SU-DHL-6 (cell line): ENCODE measurements around the gene THSD1.

Experiments used
- H2AFZ ChIP-seq: fragments of 200-600 bp; sonication (generic); 2 replicates; pipeline ENCODE4 v1.6.1; 2014; ENCODE audit warnings: low read depth, mild to moderate bottlenecking, moderate library complexity, mixed read lengths, antibody characterized with exemption, low read length; ENCODE audit not compliant: severe bottlenecking
- H3F3A ChIP-seq: fragments of 200-600 bp; shearing (Covaris generic); 2 replicates; pipeline ENCODE4 v1.6.0; 2016; ENCODE audit warnings: antibody characterized with exemption, mild to moderate bottlenecking; ENCODE audit not compliant: insufficient read depth
- H3K27ac ChIP-seq: fragments of 200-600 bp; sonication (generic); 2 replicates; pipeline ENCODE4 v1.5.1; 2016; ENCODE audit warnings: low read depth, mild to moderate bottlenecking, low read length, moderate library complexity, mixed read lengths
- H3K27me3 ChIP-seq: fragments of 200-600 bp; sonication (generic), shearing (Covaris generic); 2 replicates; pipeline ENCODE4 v1.6.0; 2014; ENCODE audit warnings: mild to moderate bottlenecking, low read length
- H3K36me3 ChIP-seq: fragments of 200-600 bp; sonication (generic); 2 replicates; pipeline ENCODE4 v1.6.1; 2014; ENCODE audit warnings: mild to moderate bottlenecking, low read length, mixed read lengths
- H3K4me2 ChIP-seq: fragments of 300-600, 200-600 bp; shearing (Covaris generic), sonication (generic); 2 replicates; pipeline ENCODE4 v1.6.0; 2014; ENCODE audit warnings: low read length, low read depth, mild to moderate bottlenecking; ENCODE audit not compliant: poor library complexity, severe bottlenecking
- H3K4me3 ChIP-seq: fragments of 200-600 bp; sonication (generic); 2 replicates; pipeline ENCODE4 v1.5.1; 2014; ENCODE audit warnings: antibody characterized with exemption, low read length, mild to moderate bottlenecking, mixed read lengths; ENCODE audit not compliant: insufficient read depth, poor library complexity, severe bottlenecking
- H3K79me2 ChIP-seq: fragments of 200-600 bp; sonication (generic); 2 replicates; pipeline ENCODE4 v1.6.1; 2014; ENCODE audit warnings: mild to moderate bottlenecking, low read length, moderate library complexity; ENCODE audit not compliant: insufficient read depth
- H3K9ac ChIP-seq: fragments of 200-600 bp; sonication (generic); 2 replicates; pipeline ENCODE4 v1.7.0; 2014; ENCODE audit warnings: mild to moderate bottlenecking, low read length
- H3K9me2 ChIP-seq: fragments of 200-600 bp; sonication (generic); replicated peaks from 2 replicates; pipeline ENCODE4 v1.6.1; 2014; ENCODE audit warnings: low read length; ENCODE audit not compliant: insufficient read depth
- H3K9me3 ChIP-seq: fragments of 200-600 bp; sonication (generic); 2 replicates; pipeline ENCODE4 v1.6.1; 2014; ENCODE audit warnings: low read length, mixed read lengths; ENCODE audit not compliant: insufficient read depth
- H4K20me1 ChIP-seq: fragments of 200-600 bp; sonication (generic); 2 replicates; pipeline ENCODE4 v1.6.1; 2014; ENCODE audit warnings: low read depth, mild to moderate bottlenecking, antibody characterized with exemption, low read length, moderate library complexity, mixed read lengths
- EZH2phosphoT487 ChIP-seq: fragments of 200-600 bp; sonication (generic), shearing (Covaris generic); conservative IDR thresholded peaks from 2 replicates; pipeline ENCODE4 v1.6.1; 2018; ENCODE audit warnings: mild to moderate bottlenecking, antibody characterized with exemption, low read length, moderate library complexity, mixed read lengths
- TF ChIP-seq, protein P1 (sequence below): fragments of 200-600 bp; sonication (generic); IDR thresholded peaks from one replicate; pipeline ENCODE4 v1.5.1; 2017; ENCODE audit warnings: antibody characterized with exemption, mild to moderate bottlenecking, low read length, moderate library complexity; ENCODE audit not compliant: insufficient read depth, poor library complexity, severe bottlenecking

Gene THSD1

DNA sequence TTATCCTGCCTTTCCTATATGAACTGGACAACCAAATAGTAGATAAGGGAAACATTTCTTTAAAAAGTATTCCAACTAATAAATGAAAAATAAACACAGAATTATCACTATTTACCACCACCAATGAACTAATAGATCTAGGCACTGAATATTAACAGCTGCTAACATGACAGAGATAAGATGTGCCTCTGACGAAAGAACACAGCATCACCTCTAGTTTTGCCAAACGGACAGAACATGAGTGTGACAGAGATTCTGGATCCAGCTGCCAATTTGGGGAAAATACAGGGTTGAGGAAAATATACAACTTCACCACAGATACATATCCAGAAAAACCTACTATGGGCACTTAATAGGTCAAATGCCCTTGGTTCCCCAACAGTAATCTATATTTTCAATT is 26.5 kb upstream of the THSD1 start:
- Histone ChIP-seq H3K79me2 (no peaks in the 10 kb centered on the region), H3K9me3 (no peaks in the 10 kb centered on the region), H3K4me3 (no peak overlapping the region), H3K4me2 (no peak overlapping the region), H3F3A (no peaks in the 10 kb centered on the region), H3K9me2 (no peaks in the 10 kb centered on the region), H3K36me3 (peaks cover 10% of the 10 kb centered on the region; the same call in 1 of the 2 replicates), H3K27ac (no peak overlapping the region), H3K9ac (no peak overlapping the region), H4K20me1 (no peaks in the 10 kb centered on the region), H3K27me3 (no peaks in the 10 kb centered on the region), H2AFZ (no peak overlapping the region)
- TF ChIP-seq, protein P1, sequence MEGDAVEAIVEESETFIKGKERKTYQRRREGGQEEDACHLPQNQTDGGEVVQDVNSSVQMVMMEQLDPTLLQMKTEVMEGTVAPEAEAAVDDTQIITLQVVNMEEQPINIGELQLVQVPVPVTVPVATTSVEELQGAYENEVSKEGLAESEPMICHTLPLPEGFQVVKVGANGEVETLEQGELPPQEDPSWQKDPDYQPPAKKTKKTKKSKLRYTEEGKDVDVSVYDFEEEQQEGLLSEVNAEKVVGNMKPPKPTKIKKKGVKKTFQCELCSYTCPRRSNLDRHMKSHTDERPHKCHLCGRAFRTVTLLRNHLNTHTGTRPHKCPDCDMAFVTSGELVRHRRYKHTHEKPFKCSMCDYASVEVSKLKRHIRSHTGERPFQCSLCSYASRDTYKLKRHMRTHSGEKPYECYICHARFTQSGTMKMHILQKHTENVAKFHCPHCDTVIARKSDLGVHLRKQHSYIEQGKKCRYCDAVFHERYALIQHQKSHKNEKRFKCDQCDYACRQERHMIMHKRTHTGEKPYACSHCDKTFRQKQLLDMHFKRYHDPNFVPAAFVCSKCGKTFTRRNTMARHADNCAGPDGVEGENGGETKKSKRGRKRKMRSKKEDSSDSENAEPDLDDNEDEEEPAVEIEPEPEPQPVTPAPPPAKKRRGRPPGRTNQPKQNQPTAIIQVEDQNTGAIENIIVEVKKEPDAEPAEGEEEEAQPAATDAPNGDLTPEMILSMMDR: no peak
- TF ChIP-seq EZH2phosphoT487: no peak

DNA sequence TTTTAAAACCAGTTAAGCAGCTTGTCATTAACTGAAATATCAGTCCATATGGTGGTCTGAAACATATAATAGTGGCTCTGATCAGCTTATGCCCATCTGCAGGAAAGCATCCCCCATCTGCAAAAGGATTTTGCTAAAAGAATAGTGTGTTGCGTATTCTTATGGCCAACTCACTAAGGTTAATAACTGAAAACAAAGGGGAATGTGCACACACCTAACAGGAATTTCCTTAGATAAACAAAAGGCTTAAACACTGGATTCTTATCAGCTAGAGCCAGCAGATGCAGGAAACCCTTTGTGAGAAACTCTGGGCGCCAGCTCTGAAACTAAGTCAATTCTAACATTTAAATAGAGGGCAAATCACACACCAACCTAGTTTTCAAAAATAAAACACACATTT is 22.3 kb upstream of the THSD1 start:
- Histone ChIP-seq H3K9me3 (no peaks in the 10 kb centered on the region), H3K4me2 (no peak overlapping the region), H4K20me1 (no peaks in the 10 kb centered on the region), H3K27me3 (no peaks in the 10 kb centered on the region), H3K4me3 (no peak overlapping the region), H3K79me2 (no peaks in the 10 kb centered on the region), H3K9ac (no peak overlapping the region), H3K36me3 (peaks cover 12% of the 10 kb centered on the region; the same call in 1 of the 2 replicates), H2AFZ (no peak overlapping the region), H3K9me2 (no peaks in the 10 kb centered on the region), H3F3A (no peaks in the 10 kb centered on the region), H3K27ac (no peak overlapping the region)
- no peak for TF ChIP-seq EZH2phosphoT487
- TF ChIP-seq, protein P1: no peak

DNA sequence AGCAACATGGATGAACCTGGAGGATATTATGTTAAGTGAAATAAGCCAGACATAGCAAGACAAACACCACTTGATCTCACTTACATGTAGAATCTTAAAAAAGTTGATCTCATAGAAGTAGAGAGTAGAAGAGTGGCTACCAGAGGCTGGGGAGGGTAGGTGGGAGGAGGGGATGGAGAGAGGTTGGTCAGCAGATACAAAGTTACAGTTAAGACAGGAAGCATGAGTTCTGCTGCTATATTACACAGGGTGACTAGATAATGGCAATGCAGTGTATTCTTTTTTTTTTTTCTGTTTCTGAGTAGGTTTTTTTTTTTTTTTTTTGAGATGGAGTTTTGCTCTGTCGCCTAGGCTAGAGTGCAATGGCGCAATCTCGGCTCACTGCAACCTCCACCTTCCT is 15.2 kb upstream of the THSD1 start:
- Histone ChIP-seq H3F3A (no peaks in the 10 kb centered on the region), H3K9me2 (no peaks in the 10 kb centered on the region), H2AFZ (no peak overlapping the region), H3K9me3 (no peaks in the 10 kb centered on the region), H3K79me2 (no peaks in the 10 kb centered on the region), H3K27me3 (no peaks in the 10 kb centered on the region), H4K20me1 (no peaks in the 10 kb centered on the region), H3K4me3 (no peak overlapping the region), H3K27ac (no peak overlapping the region), H3K36me3 (peaks cover 16% of the 10 kb centered on the region; the same call in 1 of the 2 replicates), H3K9ac (no peak overlapping the region), H3K4me2 (no peak overlapping the region)
- TF ChIP-seq EZH2phosphoT487: no peak
- TF ChIP-seq, protein P1: no peak
